HuH-7.5 (cell line): ENCODE results near the gene NR2F1-AS1.
A peak's percentile ranks its signal among the peaks of the same experiment; 100 is the strongest.

Experiments used
- DNase-seq: peaks from one replicate; pipeline ENCODE4 v3.0.0; 2011; ENCODE audit warnings: low spot score

NR2F1-AS1 gene

GRCh38 chr5:93580927-93581445 lies at the start of gene NR2F1-AS1:
TSS of gene NR2F1-AS1 (minus strand) at chr5:93581219.
- no peak for DNase-seq

GRCh38 chr5:93626801-93627200 lies 45.8 kb upstream of the NR2F1-AS1 start:
- DNase-seq, result no peak

- no peak for DNase-seq
These were observed 42.1 kb upstream of the NR2F1-AS1 start for GRCh38 chr5:93623153-93623552.

- DNase-seq, result no peak
These were observed 41.3 kb upstream of the NR2F1-AS1 start for GRCh38 chr5:93622240-93622885.

GRCh38 chr5:93621327-93621798 lies 40.3 kb upstream of the NR2F1-AS1 start:
- DNase-seq, result peak; percentile 83

- peak; percentile 80 for DNase-seq
These were observed 39.7 kb upstream of the NR2F1-AS1 start for GRCh38 chr5:93620487-93621326.

GRCh38 chr5:93616538-93617174 lies 35.6 kb upstream of the NR2F1-AS1 start:
- DNase-seq, result no peak

GRCh38 chr5:93612855-93613243 lies 31.8 kb upstream of the NR2F1-AS1 start:
- no peak for DNase-seq

GRCh38 chr5:93611976-93612854 lies 31.2 kb upstream of the NR2F1-AS1 start:
- DNase-seq, result no peak

GRCh38 chr5:93611273-93611975 lies 30.4 kb upstream of the NR2F1-AS1 start:
- DNase-seq, result no peak

GRCh38 chr5:93610581-93611272 lies 29.7 kb upstream of the NR2F1-AS1 start:
- DNase-seq, result no peak

- no peak for DNase-seq
These were observed 28.7 kb upstream of the NR2F1-AS1 start for GRCh38 chr5:93609762-93610161.

- no peak for DNase-seq
These were observed 27.8 kb upstream of the NR2F1-AS1 start for GRCh38 chr5:93608855-93609254.

GRCh38 chr5:93607367-93608258 lies 26.6 kb upstream of the NR2F1-AS1 start:
- DNase-seq, result no peak

- no peak for DNase-seq
These were observed 25.3 kb upstream of the NR2F1-AS1 start for GRCh38 chr5:93606382-93606752.

GRCh38 chr5:93604644-93605515 lies 23.9 kb upstream of the NR2F1-AS1 start:
- no peak for DNase-seq

GRCh38 chr5:93603793-93604643 lies 23.0 kb upstream of the NR2F1-AS1 start:
- no peak for DNase-seq
